Natural killer cell (primary cell): ENCODE measurements around the gene USP37. TPM values are rescaled to one million over a fixed set of nuclear protein-coding genes. Genes with fewer than 3 reads are reported as not detected.

ENCODE experiments used
- ATAC-seq, 3 donors: fragments of 150-1000 bp in 2 of 3; fragments of 200-7000 bp in 1 of 3; cut with Tn5 transposase; 1 replicate in 1 of 3; 2 replicates in 2 of 3; pipeline ENCODE4 v1.10.0; 2021; ENCODE audit warnings: mild to moderate bottlenecking in 2 of 3, moderate library complexity in 2 of 3
- DNase-seq, 2 donors: peaks; one replicate each; pipeline versions ENCODE4 v3.0.0 to v3.0.0-alpha.2; 2013 to 2021; ENCODE audit warnings: mixed read lengths in 1 of 2
- H3K27ac ChIP-seq: one replicate; pipeline ENCODE4 v1.5.1; 2013; ENCODE audit warnings: mild to moderate bottlenecking, low read length
- H3K27me3 ChIP-seq: one replicate; pipeline ENCODE4 v1.6.1; 2013; ENCODE audit warnings: low read length; ENCODE audit not compliant: control insufficient read depth, insufficient read depth
- H3K36me3 ChIP-seq: one replicate; pipeline ENCODE4 v1.6.1; 2013; ENCODE audit warnings: low read length; ENCODE audit not compliant: control insufficient read depth, insufficient read depth
- H3K4me1 ChIP-seq: one replicate; pipeline ENCODE4 v1.6.1; 2013; ENCODE audit warnings: low read length; ENCODE audit not compliant: control insufficient read depth, insufficient read depth
- H3K4me3 ChIP-seq: one replicate; pipeline ENCODE4 v1.5.1; 2013; ENCODE audit warnings: low read length
- H3K9me3 ChIP-seq: one replicate; pipeline ENCODE4 v1.6.1; 2013; ENCODE audit warnings: low read length; ENCODE audit not compliant: control insufficient read depth, insufficient read depth
- H3K27ac Mint-ChIP-seq, 2 donors: one replicate each; pipeline ENCODE4 v1.8.0; 2022; ENCODE audit warnings: mild to moderate bottlenecking in 2 of 2, mixed read lengths in 2 of 2, moderate library complexity in 1 of 2
- H3K27me3 Mint-ChIP-seq, 2 donors: one replicate each; pipeline ENCODE4 v1.8.0; 2022; ENCODE audit warnings: low read depth in 2 of 2, mixed read lengths in 2 of 2
- H3K36me3 Mint-ChIP-seq: one replicate; pipeline ENCODE4 v1.8.0; 2022; ENCODE audit warnings: mixed read lengths
- H3K4me1 Mint-ChIP-seq, 2 donors: one replicate each; pipeline ENCODE4 v1.8.0; 2022; ENCODE audit warnings: mixed read lengths in 2 of 2
- H3K4me3 Mint-ChIP-seq: one replicate; pipeline ENCODE4 v1.8.0; 2022; ENCODE audit warnings: mild to moderate bottlenecking, moderate library complexity, mixed read lengths
- H3K9me3 Mint-ChIP-seq, 2 donors: one replicate each; pipeline ENCODE4 v1.8.0; 2022; ENCODE audit warnings: mixed read lengths in 2 of 2
- WGBS: methylation state at CpG from one replicate; pipeline ENCODE4 v1.1.7; 2013; ENCODE audit warnings: missing lambda C conversion rate; ENCODE audit not compliant: insufficient coverage; 5-methylcytosine and 5-hydroxymethylcytosine counted together
- intact Hi-C: fragments of 100-400 bp; cut with micrococcal nuclease; formaldehyde crosslinking; loops from one replicate; pipeline ENCODE4 v1.14.2; 2022
- total RNA-seq, 4 donors: library from RNA; stranded (reverse); fragments of 120-200 nt in 1 of 4; gene quantifications; one replicate each; pipeline versions ENCODE4 v1.2.3 to v1.2.4, GENCODE V29; 2013 to 2022
- TF ChIP-seq, protein P1 (sequence below): fragments of 200-600 bp; IDR thresholded peaks from one replicate; pipeline ENCODE4 v1.8.0; 2022; ENCODE audit warnings: antibody characterized with exemption

The USP37 gene
- total RNA-seq, 3 donors from 2014 or later (not counting 1 experiment from before 2014, with no cell fraction given), result 18.3 to 26.2 (median 21.6) TPM

DNA sequence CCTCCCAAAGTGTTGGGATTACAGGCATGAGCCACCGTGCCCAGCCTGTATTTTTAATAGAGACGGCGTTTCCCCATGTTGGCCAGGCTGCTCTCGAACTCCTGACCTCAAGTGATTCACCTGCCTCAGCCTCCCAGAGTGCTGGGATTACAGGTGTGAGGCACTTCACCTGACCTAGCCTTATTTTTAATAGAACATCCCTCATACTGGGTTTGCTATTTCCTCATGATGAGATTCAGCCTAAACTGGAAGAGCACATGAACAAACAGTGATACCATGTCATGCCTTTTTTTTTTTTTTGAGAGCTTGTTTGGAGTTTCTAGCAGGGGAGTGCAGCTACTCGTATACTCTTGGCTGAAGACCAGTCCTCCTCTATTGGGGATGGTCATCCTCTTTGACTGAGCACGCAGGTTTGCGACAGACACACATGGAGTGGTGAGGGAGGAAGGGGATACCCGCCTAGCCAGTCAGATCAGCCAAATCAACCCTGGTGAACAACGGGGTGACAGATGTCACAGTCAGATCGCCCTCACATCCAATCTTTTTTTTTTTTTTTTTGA lies 67.6 kb downstream of the USP37 start:
- no peak overlapping the region for H3K4me3 ChIP-seq
- peaks cover 25% of the 10 kb centered on the region for H3K36me3 ChIP-seq
- TF ChIP-seq, protein P1, sequence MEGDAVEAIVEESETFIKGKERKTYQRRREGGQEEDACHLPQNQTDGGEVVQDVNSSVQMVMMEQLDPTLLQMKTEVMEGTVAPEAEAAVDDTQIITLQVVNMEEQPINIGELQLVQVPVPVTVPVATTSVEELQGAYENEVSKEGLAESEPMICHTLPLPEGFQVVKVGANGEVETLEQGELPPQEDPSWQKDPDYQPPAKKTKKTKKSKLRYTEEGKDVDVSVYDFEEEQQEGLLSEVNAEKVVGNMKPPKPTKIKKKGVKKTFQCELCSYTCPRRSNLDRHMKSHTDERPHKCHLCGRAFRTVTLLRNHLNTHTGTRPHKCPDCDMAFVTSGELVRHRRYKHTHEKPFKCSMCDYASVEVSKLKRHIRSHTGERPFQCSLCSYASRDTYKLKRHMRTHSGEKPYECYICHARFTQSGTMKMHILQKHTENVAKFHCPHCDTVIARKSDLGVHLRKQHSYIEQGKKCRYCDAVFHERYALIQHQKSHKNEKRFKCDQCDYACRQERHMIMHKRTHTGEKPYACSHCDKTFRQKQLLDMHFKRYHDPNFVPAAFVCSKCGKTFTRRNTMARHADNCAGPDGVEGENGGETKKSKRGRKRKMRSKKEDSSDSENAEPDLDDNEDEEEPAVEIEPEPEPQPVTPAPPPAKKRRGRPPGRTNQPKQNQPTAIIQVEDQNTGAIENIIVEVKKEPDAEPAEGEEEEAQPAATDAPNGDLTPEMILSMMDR, result no peak
- H3K9me3 ChIP-seq, result no peaks in the 10 kb centered on the region
- H3K4me1 ChIP-seq, result no peaks in the 10 kb centered on the region
- Mint-ChIP-seq H3K4me3 (no peak overlapping the region), H3K27ac (no peak overlapping the region), H3K4me1 (peaks cover 0 to 4% of the 10 kb centered on the region in 2 donors), H3K9me3 (no peaks in the 10 kb centered on the region), H3K27me3 (no peaks in the 10 kb centered on the region), H3K36me3 (no peaks in the 10 kb centered on the region)
- WGBS, result 97% methylated on average over 10 of the region's 10 CpGs
- DNase-seq, result no peak
- H3K27ac ChIP-seq, result no peak overlapping the region
- intact Hi-C loops, result no loop called here
- H3K27me3 ChIP-seq, result no peaks in the 10 kb centered on the region
- no peak for ATAC-seq

DNA sequence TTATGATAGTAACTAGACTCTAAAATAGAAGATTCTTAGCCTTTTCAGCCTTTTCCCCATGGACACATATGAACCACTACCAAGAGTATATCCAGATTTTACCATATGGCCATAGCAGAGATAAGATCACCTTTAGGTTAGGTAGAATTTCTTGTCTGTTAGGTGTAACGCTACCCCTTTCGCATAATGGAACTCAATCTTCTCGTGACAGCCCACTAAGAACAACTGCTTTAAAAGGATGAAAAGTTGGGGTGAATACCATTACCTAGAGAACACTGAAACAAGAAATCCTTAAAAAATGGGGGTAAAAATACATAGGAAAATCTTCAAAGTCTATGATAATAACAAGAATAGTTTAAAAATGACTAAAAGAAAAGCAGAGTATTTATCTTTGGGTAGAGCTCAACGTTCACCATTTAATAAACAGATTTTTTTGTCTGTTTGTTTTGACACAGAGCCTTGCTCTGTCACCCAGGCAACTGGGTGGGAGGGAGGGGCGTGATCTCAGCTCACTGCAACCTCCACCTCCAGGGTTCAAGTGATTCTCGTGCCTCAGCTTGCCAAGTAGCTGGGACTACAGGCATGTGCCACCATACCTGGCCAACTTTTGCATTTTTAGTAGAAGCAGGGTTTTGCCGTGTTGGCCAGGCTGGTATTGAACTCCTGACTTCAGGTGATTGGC lies 82.0 kb downstream of the USP37 start:
- Histone ChIP-seq H3K9me3 (no peaks in the 10 kb centered on the region), H3K27me3 (no peaks in the 10 kb centered on the region), H3K27ac (no peak overlapping the region), H3K36me3 (peaks cover 22% of the 10 kb centered on the region), H3K4me3 (no peak overlapping the region), H3K4me1 (no peaks in the 10 kb centered on the region)
- Mint-ChIP-seq H3K27me3 (no peaks in the 10 kb centered on the region), H3K36me3 (peaks cover 11% of the 10 kb centered on the region), H3K27ac (peak overlapping the region in 1 of 2 donors; percentile 53), H3K9me3 (no peaks in the 10 kb centered on the region), H3K4me1 (peaks cover 8 to 11% of the 10 kb centered on the region in 2 donors), H3K4me3 (no peak overlapping the region)
- DNase-seq (no peak), ATAC-seq (no peak)
- WGBS, result 96% methylated on average over 6 of the region's 7 CpGs
- intact Hi-C loops, result no loop called here
- TF ChIP-seq, protein P1, result no peak

DNA sequence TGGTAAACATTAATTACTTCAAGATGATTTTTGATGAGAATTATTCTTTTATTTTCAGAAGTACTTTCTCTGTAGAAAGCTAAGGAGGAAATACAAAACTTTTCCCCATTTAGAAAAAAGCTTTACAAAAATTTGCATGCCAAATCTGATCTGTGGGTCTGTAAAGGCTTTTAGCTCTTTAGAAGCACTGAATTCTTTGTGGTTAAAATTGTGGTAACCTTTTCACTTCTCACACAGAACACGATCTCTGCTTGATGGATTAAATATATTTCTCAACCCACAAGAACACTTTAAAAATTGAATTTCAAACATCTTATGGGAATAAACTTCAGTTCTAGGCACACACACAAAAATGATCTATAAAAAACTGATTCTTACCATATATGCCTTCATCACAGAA lies 85.5 kb downstream of the USP37 start:
- Mint-ChIP-seq H3K4me3 (no peak overlapping the region), H3K36me3 (peaks cover 16% of the 10 kb centered on the region), H3K27me3 (no peaks in the 10 kb centered on the region), H3K27ac (peak overlapping the region; percentile 44 to 58), H3K4me1 (peaks cover 8 to 11% of the 10 kb centered on the region in 2 donors), H3K9me3 (no peaks in the 10 kb centered on the region)
- H3K36me3 ChIP-seq, result peaks cover 36% of the 10 kb centered on the region
- intact Hi-C loops, result no loop called here
- ATAC-seq (no peak), DNase-seq (no peak)
- no peaks in the 10 kb centered on the region for H3K4me1 ChIP-seq
- H3K27me3 ChIP-seq, result no peaks in the 10 kb centered on the region
- H3K4me3 ChIP-seq, result no peak overlapping the region
- no CpG with 5 or more reads among the region's 1 CpG for WGBS
- H3K27ac ChIP-seq, result no peak overlapping the region
- TF ChIP-seq, protein P1, result no peak
- H3K9me3 ChIP-seq, result no peaks in the 10 kb centered on the region

DNA sequence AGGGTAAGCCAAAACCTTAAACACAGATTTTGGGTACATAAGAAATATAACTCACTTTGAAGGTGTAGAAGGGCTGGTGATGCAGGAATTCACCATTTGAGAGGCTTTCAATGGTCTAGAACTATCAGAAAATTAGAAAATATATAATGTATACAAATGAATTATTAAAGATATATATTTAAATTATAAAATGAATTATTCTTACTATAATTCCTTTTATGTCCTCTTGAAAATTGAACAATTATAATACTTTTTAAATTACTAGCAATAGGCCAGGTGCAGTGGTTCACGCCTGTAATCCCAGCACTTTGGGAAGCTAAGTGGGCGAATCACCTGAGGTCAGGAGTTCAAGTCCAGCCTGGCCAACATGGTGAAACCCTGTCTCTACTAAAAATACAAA lies 88.6 kb downstream of the USP37 start:
- Mint-ChIP-seq H3K27ac (no peak overlapping the region), H3K27me3 (no peaks in the 10 kb centered on the region), H3K4me3 (no peak overlapping the region), H3K9me3 (no peaks in the 10 kb centered on the region), H3K36me3 (peaks cover 8% of the 10 kb centered on the region), H3K4me1 (peaks cover 8 to 11% of the 10 kb centered on the region in 2 donors)
- H3K9me3 ChIP-seq, result no peaks in the 10 kb centered on the region
- TF ChIP-seq, protein P1, result no peak
- H3K4me3 ChIP-seq, result no peak overlapping the region
- no peaks in the 10 kb centered on the region for H3K27me3 ChIP-seq
- ATAC-seq, result no peak
- no peaks in the 10 kb centered on the region for H3K4me1 ChIP-seq
- WGBS, result 97% methylated on average over 2 of the region's 2 CpGs
- DNase-seq, result no peak
- no peak overlapping the region for H3K27ac ChIP-seq
- intact Hi-C loops, result no loop called here
- peaks cover 39% of the 10 kb centered on the region for H3K36me3 ChIP-seq
